Esophagus squamous epithelium (tissue), 5 donors: ENCODE results near the gene SNCB. TPM values are rescaled to one million over a fixed set of nuclear protein-coding genes. Genes with fewer than 3 reads are reported as not detected.

Experiments used
- DNase-seq: peaks from one replicate; lab custom pipeline; 2025; lab: John Stamatoyannopoulos, UW
- H3K27ac ChIP-seq, 4 donors: fragments of 200-600 bp; sonication (generic); one replicate each; pipeline ENCODE4 v1.5.1; 2016 to 2019; ENCODE audit warnings: mild to moderate bottlenecking in 1 of 4
- H3K27me3 ChIP-seq, 4 donors: fragments of 200-600 bp; sonication (generic); 1 replicate in 3 of 4; 2 replicates in 1 of 4; pipeline versions ENCODE4 v1.5.1 to v1.6.0; 2017 to 2021; ENCODE audit warnings: antibody characterized with exemption in 1 of 4
- H3K36me3 ChIP-seq, 3 donors: fragments of 200-600 bp; sonication (generic); one replicate each; pipeline ENCODE4 v1.5.1; 2016 to 2019
- H3K4me1 ChIP-seq, 3 donors: fragments of 200-600 bp; sonication (generic); one replicate each; pipeline ENCODE4 v1.5.1; 2017 to 2019
- H3K4me3 ChIP-seq, 4 donors: fragments of 200-600 bp; sonication (generic); 1 replicate in 3 of 4; 2 replicates in 1 of 4; pipeline ENCODE4 v1.5.1; 2016 to 2019; ENCODE audit warnings: mild to moderate bottlenecking in 2 of 4, moderate library complexity in 1 of 4
- H3K9me3 ChIP-seq, 3 donors: fragments of 200-600 bp; sonication (generic); one replicate each; pipeline ENCODE4 v1.5.1; 2016 to 2019
- CTCF ChIP-seq, 6 experiments: fragments of 450-650 bp in 4 of 6; fragments of 200-600 bp in 2 of 6; sonication (generic) in 2 of 6; IDR thresholded peaks; one replicate each; pipeline ENCODE4 v1.5.1; 2016 to 2019; ENCODE audit warnings: antibody characterized with exemption in 6 of 6, mild to moderate bottlenecking in 4 of 6, moderate library complexity in 4 of 6
- POLR2A ChIP-seq, 4 donors: fragments of 450-650 bp; IDR thresholded peaks; one replicate each; pipeline ENCODE4 v1.6.1; 2017; ENCODE audit warnings: antibody characterized with exemption in 4 of 4, mild to moderate bottlenecking in 4 of 4, moderate library complexity in 3 of 4
- WGBS, 2 donors: methylation state at CpG; one replicate each; pipeline ENCODE4 v1.1.5; 2018; 5-methylcytosine and 5-hydroxymethylcytosine counted together
- intact Hi-C: fragments of 100-400 bp; cut with DNase I; formaldehyde crosslinking; loops from one replicate; pipeline ENCODE4 v1.15.0; 2022
- total RNA-seq, 4 donors: library from RNA; depleted of rRNA; stranded (reverse); fragments of >200 nt; gene quantifications; one replicate each; pipeline ENCODE4 v1.1.0, GENCODE V29; 2016
- donor health status: DM: yes; HTN: yes; CAD: no.

SNCB gene
- total RNA-seq, 4 donors from 2014 or later = not detected

GRCh38 chr5:176625966-176626875 is 4.1 kb downstream of the SNCB start:
- H3K4me1 ChIP-seq = peaks cover 8 to 39% (median 16%) of the 10 kb centered on the region in 3 donors
- intact Hi-C loops = no loop called here
- H3K36me3 ChIP-seq = no peaks in the 10 kb centered on the region
- no peak overlapping the region for H3K4me3 ChIP-seq
- WGBS, 2 donors = 24 to 35% methylated on average over 10 to 18 of the region's 25 CpGs
- TF ChIP-seq POLR2A (IDR thresholded peaks at IDR 0.05) = no peak
- no peak for TF ChIP-seq CTCF (IDR thresholded peaks at IDR 0.05)
- H3K9me3 ChIP-seq = no peaks in the 10 kb centered on the region
- H3K27me3 ChIP-seq = peaks cover 0 to 98% (median 21%) of the 10 kb centered on the region in 4 donors
- DNase-seq = no peak
- no peak overlapping the region for H3K27ac ChIP-seq

- TF ChIP-seq CTCF (IDR thresholded peaks at IDR 0.05) (no peak), POLR2A (IDR thresholded peaks at IDR 0.05) (no peak)
- Histone ChIP-seq H3K36me3 (no peaks in the 10 kb centered on the region), H3K4me3 (no peak overlapping the region), H3K27ac (no peak overlapping the region), H3K27me3 (peaks cover 0 to 98% (median 25%) of the 10 kb centered on the region in 4 donors), H3K9me3 (no peaks in the 10 kb centered on the region), H3K4me1 (peaks cover 8 to 41% (median 13%) of the 10 kb centered on the region in 3 donors)
- no peak for DNase-seq
- 67 to 68% methylated on average over 2 of the region's 2 CpGs for WGBS, 2 donors
- intact Hi-C loops = no loop called here
Measured at GRCh38 chr5:176625512-176625911, 4.8 kb downstream of the SNCB start.

GRCh38 chr5:176624938-176625337 is 5.4 kb downstream of the SNCB start:
- Histone ChIP-seq H3K27me3 (peaks cover 2 to 98% (median 31%) of the 10 kb centered on the region in 4 donors), H3K36me3 (no peaks in the 10 kb centered on the region), H3K9me3 (no peaks in the 10 kb centered on the region), H3K27ac (no peak overlapping the region), H3K4me1 (peaks cover 7 to 41% (median 11%) of the 10 kb centered on the region in 3 donors), H3K4me3 (no peak overlapping the region)
- no peak for TF ChIP-seq CTCF (IDR thresholded peaks at IDR 0.05)
- no peak for TF ChIP-seq POLR2A (IDR thresholded peaks at IDR 0.05)
- intact Hi-C loops = no loop called here
- no peak for DNase-seq
- WGBS, 2 donors = 60 to 74% methylated on average over 8 to 9 of the region's 9 CpGs

GRCh38 chr5:176624142-176624541 is 6.2 kb downstream of the SNCB start:
- no peak overlapping the region for H3K4me3 ChIP-seq
- intact Hi-C loops = no loop called here
- no peak for TF ChIP-seq POLR2A (IDR thresholded peaks at IDR 0.05)
- DNase-seq = no peak
- H3K36me3 ChIP-seq = no peaks in the 10 kb centered on the region
- H3K4me1 ChIP-seq = peaks cover 7 to 41% (median 14%) of the 10 kb centered on the region in 3 donors
- H3K27me3 ChIP-seq = peaks cover 10 to 98% (median 31%) of the 10 kb centered on the region in 4 donors
- no peak overlapping the region for H3K27ac ChIP-seq
- WGBS, 2 donors = 70% methylated on average over 1 of the region's 4 CpGs; no CpG with 5 or more reads in 1 of the 2 donors
- no peaks in the 10 kb centered on the region for H3K9me3 ChIP-seq

GRCh38 chr5:176621661-176622079 is 8.7 kb downstream of the SNCB start:
- H3K9me3 ChIP-seq = no peaks in the 10 kb centered on the region
- 52% methylated on average over 6 of the region's 13 CpGs; no CpG with 5 or more reads in 1 of the 2 donors for WGBS, 2 donors
- H3K27ac ChIP-seq = no peak overlapping the region
- no peak overlapping the region for H3K4me3 ChIP-seq
- TF ChIP-seq CTCF (IDR thresholded peaks at IDR 0.05) (no peak), POLR2A (IDR thresholded peaks at IDR 0.05) (no peak)
- H3K27me3 ChIP-seq = peaks cover 11 to 98% (median 25%) of the 10 kb centered on the region in 4 donors
- peaks cover 7 to 35% (median 14%) of the 10 kb centered on the region in 3 donors for H3K4me1 ChIP-seq
- intact Hi-C loops = no loop called here
- no peak for DNase-seq
- no peaks in the 10 kb centered on the region for H3K36me3 ChIP-seq
